Measurements from ENCODE around the gene EVI5L. TPM values are rescaled to one million over a fixed set of nuclear protein-coding genes. Genes with fewer than 3 reads are reported as not detected.

The EVI5L gene
- total RNA-seq, 1 donor from 2014 or later, result 15.5 TPM

- intact Hi-C loops (cut with DNase I), result no loop called here
- H3K9me3 ChIP-seq, result no peaks in the 10 kb centered on the region
- no peak overlapping the region for H3K27ac ChIP-seq
- H3K4me3 ChIP-seq, result no peak overlapping the region
- TF ChIP-seq, protein P1, sequence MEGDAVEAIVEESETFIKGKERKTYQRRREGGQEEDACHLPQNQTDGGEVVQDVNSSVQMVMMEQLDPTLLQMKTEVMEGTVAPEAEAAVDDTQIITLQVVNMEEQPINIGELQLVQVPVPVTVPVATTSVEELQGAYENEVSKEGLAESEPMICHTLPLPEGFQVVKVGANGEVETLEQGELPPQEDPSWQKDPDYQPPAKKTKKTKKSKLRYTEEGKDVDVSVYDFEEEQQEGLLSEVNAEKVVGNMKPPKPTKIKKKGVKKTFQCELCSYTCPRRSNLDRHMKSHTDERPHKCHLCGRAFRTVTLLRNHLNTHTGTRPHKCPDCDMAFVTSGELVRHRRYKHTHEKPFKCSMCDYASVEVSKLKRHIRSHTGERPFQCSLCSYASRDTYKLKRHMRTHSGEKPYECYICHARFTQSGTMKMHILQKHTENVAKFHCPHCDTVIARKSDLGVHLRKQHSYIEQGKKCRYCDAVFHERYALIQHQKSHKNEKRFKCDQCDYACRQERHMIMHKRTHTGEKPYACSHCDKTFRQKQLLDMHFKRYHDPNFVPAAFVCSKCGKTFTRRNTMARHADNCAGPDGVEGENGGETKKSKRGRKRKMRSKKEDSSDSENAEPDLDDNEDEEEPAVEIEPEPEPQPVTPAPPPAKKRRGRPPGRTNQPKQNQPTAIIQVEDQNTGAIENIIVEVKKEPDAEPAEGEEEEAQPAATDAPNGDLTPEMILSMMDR (IDR thresholded peaks at IDR 0.05), result no peak
- H3K4me1 ChIP-seq, result peaks cover 23% of the 10 kb centered on the region
- H3K27me3 ChIP-seq, result peaks cover 37% of the 10 kb centered on the region
- no peaks in the 10 kb centered on the region for H3K36me3 ChIP-seq
- ATAC-seq (peak; percentile 0), DNase-seq (peak; percentile 80)
Measured at GRCh38 chr19:7870571-7871436, 40.8 kb downstream of the EVI5L start.

GRCh38 chr19:7871437-7872305 lies 41.7 kb downstream of the EVI5L start:
- Histone ChIP-seq H3K4me1 (peaks cover 23% of the 10 kb centered on the region), H3K4me3 (no peak overlapping the region), H3K36me3 (no peaks in the 10 kb centered on the region), H3K27me3 (peaks cover 34% of the 10 kb centered on the region), H3K9me3 (no peaks in the 10 kb centered on the region), H3K27ac (no peak overlapping the region)
- TF ChIP-seq, protein P1 (IDR thresholded peaks at IDR 0.05), result no peak
- intact Hi-C loops (cut with DNase I), result no loop called here
- DNase-seq, result peak; percentile 98
- ATAC-seq, result peak; percentile 68

DNA sequence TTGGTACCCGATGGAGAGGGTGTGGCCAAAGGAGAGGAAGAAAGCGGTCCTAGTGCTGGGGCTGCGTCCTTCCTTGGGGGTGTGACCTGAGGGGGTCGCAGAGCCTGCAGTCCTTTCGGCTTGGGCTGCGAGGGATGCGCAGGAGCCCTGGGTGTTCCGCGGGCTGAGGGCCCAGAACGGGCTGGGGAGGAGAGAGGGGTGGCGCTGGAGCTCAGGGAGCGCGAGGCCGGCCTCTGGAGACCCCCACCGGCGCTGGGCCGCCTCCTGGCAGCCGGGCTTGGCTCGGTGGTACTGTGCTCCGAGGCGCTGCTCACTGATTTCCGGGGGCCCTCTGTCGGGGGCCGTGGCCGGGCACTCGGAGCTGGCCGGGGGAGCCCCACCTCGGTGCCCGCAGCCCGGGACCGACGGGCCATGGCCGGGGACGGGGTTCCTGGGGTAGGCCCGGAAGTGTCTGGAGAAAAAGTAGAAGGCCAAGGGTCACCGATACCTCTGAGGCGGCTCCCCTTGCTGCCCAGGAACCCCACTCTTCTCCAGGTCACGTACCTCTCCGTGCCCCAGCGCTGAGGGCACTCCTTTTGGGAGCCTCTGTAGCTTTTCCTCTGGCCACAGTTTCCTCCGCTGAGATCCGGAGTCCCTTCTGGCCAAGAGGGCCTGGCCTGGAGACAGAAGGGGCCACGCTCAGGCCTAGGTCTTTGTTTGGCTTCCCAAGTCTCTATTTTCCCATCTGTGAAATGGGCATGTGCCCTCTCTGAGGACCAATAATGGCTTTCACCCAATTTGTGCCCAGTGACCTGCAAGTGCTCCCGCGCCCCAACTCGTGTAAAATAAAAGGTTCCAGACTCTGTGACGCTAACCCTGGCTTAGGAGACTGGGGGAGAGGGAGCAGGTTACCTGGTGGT lies 42.5 kb downstream of the EVI5L start:
- H3K9me3 ChIP-seq, result no peaks in the 10 kb centered on the region
- H3K4me1 ChIP-seq, result peaks cover 23% of the 10 kb centered on the region
- no peak overlapping the region for H3K27ac ChIP-seq
- intact Hi-C loops (cut with DNase I), result no loop called here
- ATAC-seq, result no peak
- H3K36me3 ChIP-seq, result no peaks in the 10 kb centered on the region
- H3K27me3 ChIP-seq, result peaks cover 32% of the 10 kb centered on the region
- no peak overlapping the region for H3K4me3 ChIP-seq
- TF ChIP-seq, protein P1 (IDR thresholded peaks at IDR 0.05), result no peak
- DNase-seq, result no peak

DNA sequence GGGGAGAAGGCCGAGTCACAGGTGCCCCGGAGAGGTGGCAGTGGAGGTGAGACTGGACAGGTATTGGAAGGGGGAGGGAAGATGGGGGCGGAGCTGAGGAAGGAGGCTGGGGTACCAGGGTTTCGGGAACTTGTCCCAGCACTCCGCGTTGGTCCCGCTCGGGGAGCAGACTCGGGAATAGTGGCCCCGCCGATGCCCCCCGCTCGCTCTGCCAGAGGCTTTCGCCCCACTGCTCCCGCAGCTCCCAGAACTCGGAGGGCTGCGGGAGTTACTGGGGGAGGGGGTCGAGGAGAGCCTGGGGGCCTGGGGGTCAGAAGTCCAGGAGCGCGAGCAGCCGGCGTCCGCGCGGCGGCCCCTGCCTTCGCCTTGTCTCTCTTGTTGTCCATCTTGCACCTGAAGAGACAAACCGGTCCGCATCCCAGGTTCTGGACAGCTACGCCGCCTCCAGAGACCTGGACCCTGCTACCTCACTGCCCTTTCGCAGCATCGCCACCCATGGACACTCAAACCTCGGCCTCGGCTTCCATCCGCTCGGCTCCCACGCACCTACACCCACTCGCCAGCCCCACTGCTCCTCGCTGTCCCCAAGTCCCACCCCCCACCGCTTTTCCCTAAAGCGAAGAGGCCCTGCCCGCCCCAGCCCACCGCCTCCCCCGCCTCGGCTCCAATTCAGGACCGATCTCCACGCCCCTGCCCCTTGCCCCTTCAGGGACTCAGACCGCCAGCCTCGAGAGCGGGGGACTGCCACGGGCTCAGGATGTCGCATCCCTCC lies 43.5 kb downstream of the EVI5L start:
- intact Hi-C loops (cut with DNase I), result no loop called here
- Histone ChIP-seq H3K9me3 (no peaks in the 10 kb centered on the region), H3K4me3 (peak overlapping the region; percentile 42), H3K27ac (no peak overlapping the region), H3K27me3 (peaks cover 30% of the 10 kb centered on the region), H3K36me3 (no peaks in the 10 kb centered on the region), H3K4me1 (peaks cover 18% of the 10 kb centered on the region)
- TF ChIP-seq, protein P1 (IDR thresholded peaks at IDR 0.05), result no peak
- no peak for ATAC-seq
- no peak for DNase-seq
